GM23338 (cell line): ENCODE results near the gene TCF12. TPM values are rescaled to one million over a fixed set of nuclear protein-coding genes. Genes with fewer than 3 reads are reported as not detected.

Source experiments
- ATAC-seq: fragments of 200-7000 bp; cut with Tn5 transposase; 3 replicates; pipeline ENCODE4 v1.9.1; 2020
- DNase-seq: peaks from one replicate; pipeline ENCODE4 v3.0.0-alpha.2; 2015; ENCODE audit warnings: low spot score
- H2AFZ ChIP-seq: fragments of 200-600 bp; sonication (generic); 2 replicates; pipeline ENCODE4 v1.8.0; 2016; ENCODE audit warnings: antibody characterized with exemption, mild to moderate bottlenecking, moderate library complexity
- H3F3A ChIP-seq: fragments of 200-600 bp; sonication (generic); replicated peaks from 2 replicates; pipeline ENCODE4 v1.8.0; 2017; ENCODE audit warnings: antibody characterized with exemption, mixed run types, low read depth
- H3K27ac ChIP-seq: fragments of 200-600 bp; sonication (generic); 2 replicates; pipeline ENCODE4 v1.6.1; 2016; ENCODE audit warnings: low read depth
- H3K27me3 ChIP-seq: fragments of 200-600 bp; sonication (generic); 2 replicates; pipeline ENCODE4 v1.8.0; 2016; ENCODE audit warnings: mild to moderate bottlenecking, mixed run types, moderate library complexity; ENCODE audit not compliant: insufficient read depth
- H3K36me3 ChIP-seq: fragments of 200-600 bp; sonication (generic); 2 replicates; pipeline ENCODE4 v1.8.0; 2016; ENCODE audit warnings: mild to moderate bottlenecking; ENCODE audit not compliant: insufficient read depth
- H3K4me1 ChIP-seq: fragments of 200-600 bp; sonication (generic); 2 replicates; pipeline ENCODE4 v1.8.0; 2016; ENCODE audit warnings: mild to moderate bottlenecking, moderate library complexity; ENCODE audit not compliant: insufficient read depth
- H3K4me2 ChIP-seq: fragments of 200-600 bp; sonication (generic); 2 replicates; pipeline ENCODE4 v1.7.1; 2017; ENCODE audit warnings: mixed run types
- H3K4me3 ChIP-seq: fragments of 200-600 bp; sonication (generic); 2 replicates; pipeline ENCODE4 v1.6.1; 2016; ENCODE audit warnings: mixed run types
- H3K79me2 ChIP-seq: fragments of 200-600 bp; sonication (generic); replicated peaks from 2 replicates; pipeline ENCODE4 v1.8.0; 2017; ENCODE audit warnings: mild to moderate bottlenecking; ENCODE audit not compliant: insufficient read depth
- H3K9me2 ChIP-seq: fragments of 200-600 bp; sonication (generic); 2 replicates; pipeline ENCODE4 v1.8.0; 2017; ENCODE audit not compliant: insufficient read depth
- H4K20me1 ChIP-seq: fragments of 200-600 bp; sonication (generic); replicated peaks from 2 replicates; pipeline ENCODE4 v1.8.0; 2017; ENCODE audit warnings: mild to moderate bottlenecking; ENCODE audit not compliant: insufficient read depth
- H3K27ac Mint-ChIP-seq: 2 replicates; pipeline ENCODE4 v1.8.0; 2020; ENCODE audit warnings: inconsistent platforms, mild to moderate bottlenecking, moderate library complexity, mixed read lengths
- H3K27me3 Mint-ChIP-seq: 3 replicates; pipeline ENCODE4 v1.8.0; 2022; ENCODE audit warnings: low read depth, mild to moderate bottlenecking, moderate library complexity, mixed read lengths, inconsistent platforms; ENCODE audit not compliant: insufficient read depth, poor library complexity
- H3K36me3 Mint-ChIP-seq: 3 replicates; pipeline ENCODE4 v1.8.0; 2021; ENCODE audit warnings: low read depth, mild to moderate bottlenecking, inconsistent platforms, moderate library complexity, mixed read lengths
- H3K4me1 Mint-ChIP-seq: 3 replicates; pipeline ENCODE4 v1.8.0; 2020; ENCODE audit warnings: mild to moderate bottlenecking, inconsistent platforms, mixed read lengths
- H3K4me3 Mint-ChIP-seq: 3 replicates; pipeline ENCODE4 v1.8.0; 2021; ENCODE audit warnings: moderate library complexity, mild to moderate bottlenecking, inconsistent platforms, mixed read lengths
- H3K9me3 Mint-ChIP-seq: 3 replicates; pipeline ENCODE4 v1.8.0; 2020; ENCODE audit warnings: moderate library complexity, mild to moderate bottlenecking, inconsistent platforms, mixed read lengths
- CREB1 ChIP-seq: fragments of 250-450 bp; sonication (Bioruptor Pico); IDR thresholded peaks from 2 replicates; pipeline ENCODE4 v1.5.0; 2020; ENCODE audit warnings: low read depth, mild to moderate bottlenecking, moderate library complexity
- CTCF ChIP-seq, 2 experiments: fragments of 200-600 bp in 1 of 2; sonication (generic) in 1 of 2; conservative IDR thresholded peaks; 2 replicates each; pipeline versions ENCODE4 v1.5.1 to v1.6.1; 2016 to 2017; ENCODE audit warnings: antibody characterized with exemption in 2 of 2, low read depth in 2 of 2, mild to moderate bottlenecking in 2 of 2, moderate library complexity in 1 of 2
- ETS1 ChIP-seq: IDR thresholded peaks from 2 replicates; pipeline ENCODE4 v1.6.1; 2016; ENCODE audit warnings: antibody characterized with exemption
- EZH2 ChIP-seq: fragments of 200-600 bp; sonication (generic); IDR thresholded peaks from one replicate; pipeline ENCODE4 v1.8.0; 2017; ENCODE audit warnings: antibody characterized with exemption, mild to moderate bottlenecking, low read depth; ENCODE audit not compliant: unreplicated experiment
- EZH2phosphoT487 ChIP-seq: fragments of 200-600 bp; sonication (generic); IDR thresholded peaks from one replicate; pipeline ENCODE4 v1.8.1; 2018; ENCODE audit warnings: antibody characterized with exemption; ENCODE audit not compliant: unreplicated experiment
- JUNB ChIP-seq: IDR thresholded peaks from one replicate; pipeline ENCODE4 v1.6.1; 2016; ENCODE audit warnings: antibody characterized with exemption; ENCODE audit not compliant: unreplicated experiment
- NANOG ChIP-seq: IDR thresholded peaks from 2 replicates; pipeline ENCODE4 v1.6.1; 2016; ENCODE audit warnings: antibody characterized with exemption, borderline replicate concordance
- POLR2AphosphoS5 ChIP-seq: IDR thresholded peaks from 2 replicates; pipeline ENCODE4 v1.6.1; 2016; ENCODE audit warnings: antibody characterized with exemption, low read depth
- STAT1 ChIP-seq: IDR thresholded peaks from one replicate; pipeline ENCODE4 v1.6.1; 2016; ENCODE audit warnings: antibody characterized with exemption; ENCODE audit not compliant: unreplicated experiment
- ZNF114 ChIP-seq: fragments of 250-450 bp; sonication (Bioruptor Pico); IDR thresholded peaks from 2 replicates; pipeline ENCODE4 v1.5.0; 2020; ENCODE audit warnings: mild to moderate bottlenecking, moderate library complexity
- ZNF331 ChIP-seq: fragments of 250-450 bp; sonication (Bioruptor Pico); IDR thresholded peaks from 2 replicates; pipeline ENCODE4 v1.5.0; 2020; ENCODE audit warnings: low read depth, mild to moderate bottlenecking, moderate library complexity
- ZNF462 ChIP-seq: fragments of 250-450 bp; sonication (Bioruptor Pico); IDR thresholded peaks from 2 replicates; pipeline ENCODE4 v1.5.0; 2020; ENCODE audit warnings: mild to moderate bottlenecking, moderate library complexity
- polyA plus RNA-seq: library from polyadenylated mRNA; unstranded; fragments of >200 nt; fragmentation: Nextera tagmentation; extraction: Ambion mirVana; gene quantifications from 2 replicates; pipeline ENCODE4 v1.2.1, GENCODE V29; 2016
- total RNA-seq: library from RNA; depleted of rRNA; stranded (reverse); fragments of >200 nt; shearing (Covaris generic); gene quantifications from 2 replicates; pipeline ENCODE4 v1.2.3, GENCODE V29; 2014

The TCF12 gene
- total and polyA plus RNA-seq, 2 experiments from 2014 or later = 27.6 to 104 TPM

- TF ChIP-seq CTCF (conservative IDR thresholded peaks at IDR 0.05; ENCODE audit: low read depth in 2 of 2) (no peak), ETS1 (no peak), EZH2phosphoT487 (no peak)
These were observed 247.5 kb downstream of the TCF12 start (continued) for GRCh38 chr15:57165992-57166391.

GRCh38 chr15:57167821-57168395 is 249.5 kb downstream of the TCF12 start:
- Histone ChIP-seq H3K79me2 (no peaks in the 10 kb centered on the region; the same call in 1 of the 2 replicates), H3K36me3 (no peaks in the 10 kb centered on the region), H3K4me3 (no peak overlapping the region), H3K27me3 (no peaks in the 10 kb centered on the region), H3K27ac (no peak overlapping the region), H3K4me2 (no peak overlapping the region), H3F3A (no peaks in the 10 kb centered on the region), H4K20me1 (no peaks in the 10 kb centered on the region; the same call in 1 of the 2 replicates), H2AFZ (no peak overlapping the region), H3K4me1 (no peaks in the 10 kb centered on the region), H3K9me2 (no peaks in the 10 kb centered on the region)
- no peak for DNase-seq
- peaks cover 7% of the 10 kb centered on the region for H3K4me1 Mint-ChIP-seq
- H3K27ac Mint-ChIP-seq = no peak overlapping the region
- peaks cover 1% of the 10 kb centered on the region for H3K27me3 Mint-ChIP-seq
- ATAC-seq = no peak
- peaks cover 16% of the 10 kb centered on the region; the same call in 2 of the 3 replicates for H3K36me3 Mint-ChIP-seq
- H3K4me3 Mint-ChIP-seq = no peak overlapping the region
- no peaks in the 10 kb centered on the region for H3K9me3 Mint-ChIP-seq
- TF ChIP-seq CTCF (conservative IDR thresholded peaks at IDR 0.05; ENCODE audit: low read depth in 2 of 2) (no peak), ZNF331 (CRISPR knock-in tag) (no peak), ZNF114 (CRISPR knock-in tag) (no peak), STAT1 (no peak), POLR2AphosphoS5 (no peak), EZH2 (no peak), CREB1 (no peak), JUNB (no peak), ZNF462 (CRISPR knock-in tag) (no peak), NANOG (no peak)
